Erythroblast (primary cell): ENCODE measurements around the gene PLCB4.

Source experiments
- GATA1 ChIP-seq: IDR thresholded peaks from 2 replicates; pipeline ENCODE4 v1.6.1; 2011; ENCODE audit warnings: low read depth, mild to moderate bottlenecking, control low read depth, low read length, moderate library complexity
- POLR2A ChIP-seq: IDR thresholded peaks from 2 replicates; pipeline ENCODE4 v1.6.1; 2011; ENCODE audit warnings: mild to moderate bottlenecking, low read length

DNA sequence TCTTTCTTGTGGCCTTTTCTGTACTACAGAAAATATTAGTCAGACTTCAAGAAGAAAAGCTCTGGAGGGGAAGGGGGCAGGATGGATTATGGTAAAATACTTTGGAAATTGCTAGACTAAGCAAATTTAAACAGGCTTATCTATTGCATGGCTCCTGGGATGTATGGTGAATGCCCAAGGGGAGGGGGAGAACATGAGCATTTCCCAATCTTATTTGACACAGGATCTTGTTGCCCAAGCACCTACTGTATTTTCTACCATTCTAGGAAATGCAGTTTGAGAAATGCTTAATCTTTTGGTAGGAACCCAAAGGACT lies 359.4 kb downstream of the PLCB4 start:
- TF ChIP-seq POLR2A (no peak), GATA1 (no peak)
